H1 (cell line): ENCODE data around the gene TRIM46. TPM values are rescaled to one million over a fixed set of nuclear protein-coding genes. Genes with fewer than 3 reads are reported as not detected.
A peak's percentile ranks its signal among the peaks of the same experiment; 100 is the strongest.

Source experiments
- BACH1 ChIP-seq: IDR thresholded peaks from 2 replicates; pipeline ENCODE4 v1.6.1; 2012; ENCODE audit warnings: low read length, improper control_type of control experiment
- BCL11A ChIP-seq, 2 experiments: IDR thresholded peaks; one replicate each; pipeline ENCODE4 v1.6.1; 2011; ENCODE audit warnings: low read depth in 2 of 2, low read length in 2 of 2, mild to moderate bottlenecking in 2 of 2
- CEBPB ChIP-seq: IDR thresholded peaks from 2 replicates; pipeline ENCODE4 v1.6.1; 2012; ENCODE audit warnings: low read depth, low read length
- CREB1 ChIP-seq: IDR thresholded peaks from 2 replicates; pipeline ENCODE4 v1.6.1; 2012; ENCODE audit warnings: inconsistent platforms
- EP300 ChIP-seq, 2 experiments: IDR thresholded peaks; 1 replicate in 1 of 2; 2 replicates in 1 of 2; pipeline ENCODE4 v1.6.1; 2011 to 2012; ENCODE audit warnings: low read depth in 2 of 2, low read length in 2 of 2, mild to moderate bottlenecking in 2 of 2, borderline replicate concordance in 1 of 2, inconsistent platforms in 1 of 2, moderate library complexity in 1 of 2
- FOSL1 ChIP-seq: IDR thresholded peaks from 2 replicates; pipeline ENCODE4 v1.6.1; 2011; ENCODE audit warnings: mild to moderate bottlenecking, low read depth, low read length, moderate library complexity; ENCODE audit not compliant: insufficient read depth
- HDAC6 ChIP-seq: IDR thresholded peaks from one replicate; pipeline ENCODE4 v1.7.1; 2012; ENCODE audit warnings: low read depth, mild to moderate bottlenecking, inconsistent platforms, low read length, moderate library complexity
- NRF1 ChIP-seq: IDR thresholded peaks from 2 replicates; pipeline ENCODE4 v1.6.1; 2011; ENCODE audit warnings: mild to moderate bottlenecking, low read depth, low read length, improper control_type of control experiment
- POLR2AphosphoS5 ChIP-seq: IDR thresholded peaks from 2 replicates; pipeline ENCODE4 v1.6.1; 2011; ENCODE audit warnings: low read depth, low read length
- SAP30 ChIP-seq: fragments of 300-600 bp; sonication (generic); IDR thresholded peaks from 2 replicates; pipeline ENCODE4 v1.7.1; 2012; ENCODE audit warnings: low read length, moderate library complexity, mild to moderate bottlenecking, inconsistent platforms; ENCODE audit not compliant: insufficient read depth, insufficient replicate concordance
- SIN3A ChIP-seq, 2 experiments: IDR thresholded peaks in 1 of 2; conservative IDR thresholded peaks in 1 of 2; 2 replicates each; pipeline ENCODE4 v1.6.1; 2011 to 2012; ENCODE audit warnings: low read length in 2 of 2, improper control_type of control experiment in 1 of 2, low read depth in 1 of 2, mild to moderate bottlenecking in 1 of 2
- TAF7 ChIP-seq: optimal IDR thresholded peaks from 2 replicates; pipeline ENCODE3; 2011; ENCODE audit warnings: low read depth, mild to moderate bottlenecking, inconsistent platforms, low read length, moderate library complexity, borderline replicate concordance
- TBP ChIP-seq: IDR thresholded peaks from 2 replicates; pipeline ENCODE4 v1.6.1; 2011; ENCODE audit warnings: low read depth, low read length, improper control_type of control experiment
- polyA plus RNA-seq, 7 experiments: library from polyadenylated mRNA; depleted of rRNA in 3 of 7; stranded (reverse) in 5 of 7; unstranded in 2 of 7; fragments of >200 nt in 5 of 7; fragments of 200-250 nt in 2 of 7; gene quantifications; 1 replicate in 5 of 7; 2 replicates in 1 of 7; 4 replicates in 1 of 7; pipeline versions ENCODE4 v1.2.1 to v1.2.3, GENCODE V29; 2011 to 2013; ENCODE audit warnings: missing spikeins in 2 of 7, mixed read lengths in 2 of 7
- total RNA-seq: library from RNA; stranded (reverse); fragmentation: NEBNext Ultra II Directional; extraction: Animal tissue kit (Norgen Biotek cat#: 25700); gene quantifications from 2 replicates; pipeline ENCODE4 v1.2.1, GENCODE V29; 2021
- TF ChIP-seq, protein P1 (sequence below): IDR thresholded peaks from 2 replicates; pipeline ENCODE4 v1.6.1; 2012; ENCODE audit warnings: inconsistent platforms

TRIM46 gene
- total and polyA plus RNA-seq, 2 of the 8 experiments (the other 6 are each of a cell fraction or from before 2014, with no cell fraction given) = 15.5 to 21.6 TPM

DNA sequence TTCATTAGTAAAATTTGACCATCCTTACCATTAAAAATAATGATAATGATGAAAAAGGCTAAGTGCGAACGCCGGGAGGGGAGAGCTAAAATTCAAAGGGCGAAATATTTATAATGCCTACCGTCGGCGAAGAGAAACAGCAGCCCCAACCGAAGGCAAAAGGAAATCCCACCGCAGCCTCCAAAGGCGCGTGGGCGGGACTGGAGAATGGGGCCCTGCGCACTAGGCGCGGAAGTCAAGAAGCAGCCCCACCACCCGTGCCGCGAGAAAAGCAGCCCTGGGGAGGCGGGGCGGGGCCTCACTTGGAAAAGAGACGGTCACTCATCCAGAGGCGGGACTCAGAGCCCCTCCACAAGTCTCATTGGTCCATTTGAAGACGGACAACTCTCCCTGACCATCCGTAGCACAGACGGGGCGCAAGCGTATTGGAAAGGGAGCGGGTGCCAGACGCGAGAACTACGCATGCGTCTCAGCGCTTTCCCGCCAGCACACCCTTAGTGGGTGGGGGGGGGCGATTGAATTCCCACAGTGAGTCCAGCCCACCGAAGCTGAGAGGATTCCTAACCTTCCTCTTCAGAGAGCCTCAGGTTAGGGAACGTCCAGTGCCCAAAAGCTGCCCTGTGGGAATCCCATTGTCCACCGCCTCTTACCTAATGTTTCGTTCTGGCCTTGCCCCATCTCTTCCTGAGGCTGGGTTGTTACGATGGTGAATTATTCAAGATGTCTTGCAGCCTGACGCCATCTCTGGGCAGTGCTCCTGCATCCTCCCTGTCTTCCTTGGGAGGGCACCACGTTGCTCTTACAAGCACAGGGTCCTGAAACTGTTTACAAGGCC, 53.8 kb downstream of the TRIM46 start (continued):
- TF ChIP-seq CREB1 = peak; percentile 42
- TF ChIP-seq BCL11A (IDR thresholded peaks at IDR 0.05; ENCODE audit: low read depth in 2 of 2, low read length in 2 of 2) = no peak
- no peak for TF ChIP-seq HDAC6
- peak; percentile 92 for TF ChIP-seq NRF1
- TF ChIP-seq TBP = peak; percentile 73
- TF ChIP-seq POLR2AphosphoS5 = peak; percentile 87
- no peak; the same call in 1 of the 2 replicates for TF ChIP-seq CEBPB
- no peak for TF ChIP-seq SAP30
- TF ChIP-seq, protein P1, sequence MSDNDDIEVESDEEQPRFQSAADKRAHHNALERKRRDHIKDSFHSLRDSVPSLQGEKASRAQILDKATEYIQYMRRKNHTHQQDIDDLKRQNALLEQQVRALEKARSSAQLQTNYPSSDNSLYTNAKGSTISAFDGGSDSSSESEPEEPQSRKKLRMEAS = peak; percentile 26; the same call in 1 of the 2 replicates
- peak; percentile 46 for TF ChIP-seq TAF7
- no peak for TF ChIP-seq EP300 (IDR thresholded peaks at IDR 0.05; ENCODE audit: borderline replicate concordance in 1 of 2, low read depth in 2 of 2, low read length in 2 of 2)
- TF ChIP-seq SIN3A (conservative IDR thresholded peaks at IDR 0.05 in 1 of 2, IDR thresholded peaks at IDR 0.05 in 1 of 2; ENCODE audit: low read depth in 1 of 2, low read length in 2 of 2) = peak in 1 of 2 experiments; percentile 44; a peak in 1 of 4 replicates
- TF ChIP-seq FOSL1 = no peak
- TF ChIP-seq BACH1 = peak; percentile 34
